NCI-H82 (cell line): Measurements from ENCODE around the gene USP14.
A peak's percentile ranks its signal among the peaks of the same experiment; 100 is the strongest.

Source experiments
- DNase-seq: peaks from one replicate; lab custom pipeline; 2025; lab: John Stamatoyannopoulos, UW

The USP14 gene

DNA sequence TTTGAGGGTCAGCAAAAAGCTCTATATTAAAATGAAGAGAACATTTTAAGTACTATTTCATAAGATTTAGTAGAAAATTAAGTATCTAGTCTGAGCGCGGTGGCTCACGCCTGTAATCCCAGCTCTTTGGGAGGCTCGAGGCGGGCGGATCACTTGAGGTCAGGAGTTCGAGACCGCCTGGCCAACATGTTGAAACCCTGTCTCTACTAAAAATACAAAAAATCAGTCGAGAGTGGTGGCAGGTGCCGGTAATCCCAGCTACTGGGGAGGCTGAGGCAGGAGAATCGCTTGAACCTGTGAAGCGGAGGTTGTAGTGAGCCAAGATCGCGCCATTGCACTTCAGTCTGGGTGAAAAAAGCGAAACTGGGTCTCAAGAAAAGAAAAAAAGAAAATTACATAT lies 1.6 kb downstream of the USP14 start:
- DNase-seq = no peak

DNA sequence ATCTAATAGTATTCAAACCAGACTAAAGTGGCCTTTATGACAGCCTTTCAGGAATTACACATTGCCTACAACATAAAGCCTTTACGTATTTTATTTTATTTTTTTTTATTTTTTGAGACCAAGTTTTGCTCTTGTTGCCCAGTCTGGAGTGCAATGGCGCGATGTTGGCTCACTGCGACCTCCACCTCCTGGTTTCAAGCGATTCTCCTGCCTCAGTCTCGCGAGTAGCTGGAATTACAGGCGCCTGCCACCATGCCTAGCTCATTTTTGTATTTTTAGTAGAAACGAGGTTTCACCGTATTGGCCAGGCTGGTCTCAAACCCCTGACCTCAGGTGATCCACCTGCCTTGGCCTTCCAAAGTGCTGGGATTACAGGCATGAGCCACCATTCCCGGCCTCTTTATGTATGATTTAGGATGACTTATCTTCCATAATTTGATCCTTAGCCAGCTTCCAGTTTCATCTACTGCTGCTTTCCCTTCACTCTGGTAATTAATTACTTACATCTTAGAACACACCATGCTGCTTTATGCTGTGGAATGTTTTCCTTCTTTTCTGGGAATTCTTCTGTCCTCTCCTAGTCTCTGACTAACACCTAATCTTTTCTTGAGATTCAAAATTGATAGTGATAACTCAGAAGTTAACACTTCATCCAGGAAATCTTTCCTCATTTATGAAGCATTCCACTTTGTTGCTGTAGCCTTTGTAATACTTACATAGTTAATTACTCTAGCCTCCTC lies 2.6 kb downstream of the USP14 start:
- no peak for DNase-seq

DNA sequence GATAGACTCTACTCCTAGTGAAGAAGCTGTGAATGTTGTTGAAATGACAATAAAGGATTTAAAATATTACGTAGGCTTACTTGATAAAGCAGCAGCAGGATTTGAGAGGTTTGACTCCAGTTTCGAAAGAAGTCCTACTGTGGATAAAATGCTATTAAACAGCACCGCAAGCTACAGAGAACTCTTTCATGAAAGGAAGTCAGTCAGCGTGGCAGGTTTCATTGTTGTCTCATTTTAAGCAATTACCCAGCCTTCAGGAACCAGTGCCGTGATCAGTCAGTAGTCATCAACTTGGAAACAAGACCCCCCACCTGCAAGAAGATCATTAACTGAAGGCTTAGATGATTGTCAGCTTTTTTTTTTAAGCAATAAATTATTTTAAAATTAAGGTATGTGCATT lies 14.0 kb downstream of the USP14 start:
- DNase-seq = no peak

DNA sequence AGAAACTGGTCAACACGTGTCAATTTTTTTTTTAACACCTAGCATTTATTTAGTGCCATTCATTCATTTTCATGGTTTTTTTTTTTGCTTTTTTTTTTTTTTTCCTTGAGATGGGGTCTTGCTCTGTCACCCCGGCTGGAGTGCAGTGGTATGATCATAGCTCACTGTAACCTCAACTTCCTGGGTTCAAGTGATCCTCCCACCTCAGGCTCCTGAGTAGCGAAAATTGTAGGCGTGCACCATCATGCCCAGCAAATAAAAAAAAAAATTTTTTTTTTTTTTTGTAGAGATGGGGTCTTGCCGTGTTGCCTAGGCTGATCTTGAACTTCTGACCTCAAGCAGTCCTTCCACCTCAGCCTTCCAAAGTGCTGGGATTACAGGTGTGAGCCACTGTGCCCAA lies 21.1 kb downstream of the USP14 start:
- no peak for DNase-seq

DNA sequence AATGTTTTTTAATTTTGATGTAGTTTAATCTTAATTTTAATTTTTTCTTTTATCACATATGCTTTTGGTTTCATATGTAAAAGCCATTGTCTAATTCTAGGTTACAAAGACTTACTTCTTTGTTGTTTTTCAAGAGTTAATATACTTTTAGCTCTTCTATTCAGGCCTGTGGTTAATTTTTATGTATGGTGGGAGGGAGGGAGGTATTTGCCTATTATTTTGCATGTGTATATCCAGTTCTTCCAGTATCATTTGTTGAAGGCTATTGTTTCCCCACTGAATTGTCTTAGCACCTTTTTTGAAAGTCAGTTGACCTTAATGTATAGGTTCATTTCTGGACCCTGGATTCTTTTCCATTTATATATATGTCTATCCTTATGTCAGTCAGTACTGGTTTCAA lies 23.4 kb downstream of the USP14 start:
- no peak for DNase-seq

- peak; percentile 43 for DNase-seq
These were observed 25.4 kb downstream of the USP14 start for GRCh38 chr18:183769-184168.

DNA sequence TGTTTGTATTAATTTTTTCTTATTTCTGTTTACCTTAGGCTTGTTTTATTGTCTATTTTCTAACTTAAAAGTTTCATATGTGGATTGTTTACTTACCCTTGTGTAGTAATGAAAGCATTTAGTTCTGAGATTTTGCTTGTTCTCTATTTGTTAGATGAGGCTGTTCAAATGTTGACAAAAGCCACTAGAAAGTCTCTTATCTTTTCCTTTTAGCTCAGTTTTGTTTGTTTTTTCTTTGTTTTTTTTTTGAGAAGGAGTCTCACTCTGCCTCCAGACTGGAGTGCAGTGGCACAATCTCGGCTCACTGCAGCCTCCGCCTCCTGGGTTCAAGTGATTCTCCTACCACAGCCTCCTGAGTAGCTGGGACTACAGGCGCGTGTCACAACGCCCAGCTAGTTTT lies 30.9 kb downstream of the USP14 start:
- no peak for DNase-seq

GRCh38 chr18:191725-192124 lies 33.4 kb downstream of the USP14 start:
- DNase-seq = no peak

- no peak for DNase-seq
These were observed 34.4 kb downstream of the USP14 start for GRCh38 chr18:192801-193200.

DNA sequence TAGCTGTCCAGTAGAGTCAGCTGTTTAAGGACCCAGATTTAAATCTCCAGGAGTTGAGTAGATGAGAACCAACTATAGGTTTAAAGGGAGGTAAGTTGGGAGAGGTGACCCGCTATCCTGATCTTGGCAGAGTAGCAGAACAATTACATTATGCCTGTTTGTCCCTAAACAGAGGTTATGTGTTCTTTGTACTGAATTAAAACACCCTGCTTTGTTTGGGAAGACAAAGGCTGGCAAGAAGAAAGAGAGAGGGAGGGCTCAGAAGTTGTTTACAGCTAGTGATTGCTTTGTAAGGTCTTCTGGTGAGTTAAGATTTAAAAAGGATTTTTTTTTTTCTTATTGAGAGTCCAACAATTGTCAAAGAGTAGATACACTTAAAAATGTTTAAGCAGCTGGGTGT lies 37.3 kb downstream of the USP14 start:
- DNase-seq = no peak

GRCh38 chr18:199214-199613 lies 40.9 kb downstream of the USP14 start:
- no peak for DNase-seq

- no peak for DNase-seq
These were observed 41.4 kb downstream of the USP14 start for GRCh38 chr18:199768-200167.

GRCh38 chr18:210075-210474 lies 51.7 kb downstream of the USP14 start:
- no peak for DNase-seq

DNA sequence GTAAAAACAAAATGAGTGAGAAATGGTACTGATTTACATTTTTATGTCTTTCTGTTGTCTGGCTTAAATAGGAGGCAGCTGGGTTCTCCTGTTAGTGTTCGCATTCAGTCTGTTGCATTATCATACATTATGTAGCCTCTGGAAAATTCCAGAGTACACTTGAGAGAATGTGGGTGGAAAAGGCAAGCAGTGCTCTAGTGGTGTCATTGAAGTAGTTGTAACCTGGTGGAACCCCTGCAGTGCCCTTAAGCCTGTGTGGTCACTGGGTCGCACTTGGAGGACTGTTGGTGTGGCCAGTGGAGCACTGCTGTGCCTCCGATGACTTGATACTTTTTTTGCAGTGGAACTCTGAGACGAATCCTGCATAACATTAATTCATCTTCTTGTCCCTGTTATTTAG lies 52.4 kb downstream of the USP14 start:
- no peak for DNase-seq

- no peak for DNase-seq
These were observed 53.2 kb downstream of the USP14 start for GRCh38 chr18:211582-211981.

GRCh38 chr18:212780-213179 lies 54.4 kb downstream of the USP14 start:
- no peak for DNase-seq

GRCh38 chr18:213505-213904 lies 55.1 kb downstream of the USP14 start:
- DNase-seq = no peak

DNA sequence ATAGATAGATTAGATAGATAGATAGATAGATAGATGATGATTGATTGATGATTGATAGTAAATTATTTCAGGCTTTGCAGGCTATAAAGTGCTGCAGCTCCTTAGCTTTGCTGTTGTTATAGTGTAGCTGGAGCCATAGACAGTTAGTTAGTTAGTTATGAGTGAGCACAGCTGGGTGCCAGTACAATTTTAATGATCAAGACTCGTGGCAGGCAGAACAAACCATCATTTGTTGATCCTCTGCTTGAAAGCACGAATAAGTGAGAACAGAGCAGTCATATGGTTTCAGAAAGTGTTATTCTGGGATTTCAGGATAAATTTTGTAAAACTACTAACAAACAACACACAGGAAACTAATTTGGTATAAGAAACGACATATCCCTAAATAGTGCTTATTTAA lies 55.6 kb downstream of the USP14 start:
- no peak for DNase-seq

- DNase-seq = no peak
These were observed 57.2 kb downstream of the USP14 start for GRCh38 chr18:215448-216010.

DNA sequence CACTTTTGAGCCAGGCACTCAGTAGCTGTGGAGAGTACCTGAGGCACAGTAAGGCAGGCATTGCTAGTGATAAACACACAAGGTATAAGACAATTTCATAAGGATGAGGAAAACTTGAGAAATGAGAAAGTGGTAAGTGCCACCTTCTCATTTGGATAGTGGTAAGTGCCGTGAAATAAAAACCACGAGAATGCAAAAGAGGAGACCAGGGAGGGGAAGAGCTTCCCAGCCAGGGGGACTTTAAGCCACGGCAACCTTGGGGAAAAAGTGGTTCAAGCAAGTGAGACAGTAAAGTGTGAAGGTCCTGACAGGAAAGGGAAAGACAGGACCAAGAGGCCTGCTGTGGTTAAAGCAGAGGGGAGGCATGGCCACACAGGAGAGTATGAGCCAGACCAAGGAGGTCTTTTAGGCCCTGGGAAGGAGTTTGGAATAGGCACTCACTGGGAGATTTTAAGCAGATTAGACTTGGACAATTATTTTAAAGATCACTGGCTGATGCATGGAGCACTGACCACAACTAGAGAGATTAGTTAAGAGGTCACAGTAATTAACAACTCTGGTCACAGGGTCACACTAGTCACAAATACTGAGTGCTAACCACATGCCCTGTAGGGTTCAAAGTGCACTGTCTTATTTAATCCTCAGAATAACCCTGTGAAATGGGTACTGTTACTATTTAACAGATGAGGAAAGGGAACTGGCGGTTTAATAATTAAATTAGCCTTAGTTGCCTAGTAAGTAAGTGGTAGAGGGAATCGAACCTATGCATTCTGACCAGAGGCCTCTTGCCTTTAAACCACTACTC lies 59.4 kb downstream of the USP14 start:
- no peak for DNase-seq

DNA sequence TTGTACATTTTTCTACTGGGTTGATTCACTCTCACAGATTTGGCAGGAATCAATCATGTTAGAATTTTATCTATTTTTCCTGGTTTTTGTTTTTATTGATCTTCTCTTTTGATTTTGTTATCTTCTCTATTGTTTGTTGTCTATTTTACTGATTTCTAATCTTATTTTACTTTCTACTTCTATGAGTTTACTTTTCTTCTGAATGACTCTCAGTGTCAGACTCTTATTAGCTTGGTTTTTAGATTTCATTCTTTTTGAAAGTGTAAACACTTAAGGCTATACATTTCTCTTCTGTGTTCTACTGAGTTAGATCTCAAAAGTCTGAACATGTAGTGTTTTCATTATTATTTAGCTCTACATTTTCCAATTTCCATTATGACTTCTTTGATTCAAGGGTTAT lies 62.4 kb downstream of the USP14 start:
- DNase-seq = no peak

- no peak for DNase-seq
These were observed 67.4 kb downstream of the USP14 start for GRCh38 chr18:225745-226144.

GRCh38 chr18:227374-227773 lies 69.0 kb downstream of the USP14 start:
- no peak for DNase-seq
